Cortex of kidney (tissue), 1 donor: ENCODE measurements around the gene LCA5L.
"Not testable (repeated sequence)": the region's sequence is repeated elsewhere in the genome, so short reads cannot be mapped to it uniquely, and the experiment has no call there.

Experiments used
- DNase-seq: peaks from one replicate; lab custom pipeline; 2025; lab: John Stamatoyannopoulos, UW

LCA5L gene

GRCh38 chr21:39387461-39388037 lies 58.0 kb downstream of the LCA5L start:
- DNase-seq = no peak

GRCh38 chr21:39386899-39387298 lies 58.7 kb downstream of the LCA5L start:
- DNase-seq = no peak

- DNase-seq = no peak
Measured at GRCh38 chr21:39386194-39386593, 59.4 kb downstream of the LCA5L start.

GRCh38 chr21:39385299-39386145 lies 60.1 kb downstream of the LCA5L start:
- no peak for DNase-seq

- no peak for DNase-seq
Measured at GRCh38 chr21:39384674-39385298, 60.8 kb downstream of the LCA5L start.

- not testable (repeated sequence) for DNase-seq
Measured at GRCh38 chr21:39382096-39382495, 63.5 kb downstream of the LCA5L start.

GRCh38 chr21:39381009-39381408 lies 64.6 kb downstream of the LCA5L start:
- no peak for DNase-seq

- peak; percentile 30 for DNase-seq
Measured at GRCh38 chr21:39379986-39380891, 65.3 kb downstream of the LCA5L start.

- DNase-seq = no peak
Measured at GRCh38 chr21:39377444-39378050, 68.0 kb downstream of the LCA5L start.

GRCh38 chr21:39375446-39375845 lies 70.1 kb downstream of the LCA5L start:
- no peak for DNase-seq

- DNase-seq = no peak
Measured at GRCh38 chr21:39374046-39374445, 71.5 kb downstream of the LCA5L start.

GRCh38 chr21:39373634-39374033 lies 71.9 kb downstream of the LCA5L start:
- DNase-seq = no peak

- not testable (repeated sequence) for DNase-seq
Measured at GRCh38 chr21:39369896-39370288, 75.7 kb downstream of the LCA5L start.

- DNase-seq = no peak
Measured at GRCh38 chr21:39367783-39368182, 77.8 kb downstream of the LCA5L start.

- DNase-seq = no peak
Measured at GRCh38 chr21:39366563-39366962, 79.0 kb downstream of the LCA5L start.

GRCh38 chr21:39364949-39365348 lies 80.6 kb downstream of the LCA5L start:
- DNase-seq = no peak

- no peak for DNase-seq
Measured at GRCh38 chr21:39363607-39364555, 81.7 kb downstream of the LCA5L start.

GRCh38 chr21:39362733-39363132 lies 82.8 kb downstream of the LCA5L start:
- no peak for DNase-seq

GRCh38 chr21:39359382-39359781 lies 86.2 kb downstream of the LCA5L start:
- DNase-seq = no peak
